Activated T-cell treated with anti-CD3 and anti-CD28 coated beads for 24 hours (primary cell): Measurements from ENCODE around the gene S100A5.

Experiments
- DNase-seq: peaks from one replicate; pipeline ENCODE4 v3.0.0-alpha.2; 2020; ENCODE audit warnings: low read depth

The S100A5 gene

DNA sequence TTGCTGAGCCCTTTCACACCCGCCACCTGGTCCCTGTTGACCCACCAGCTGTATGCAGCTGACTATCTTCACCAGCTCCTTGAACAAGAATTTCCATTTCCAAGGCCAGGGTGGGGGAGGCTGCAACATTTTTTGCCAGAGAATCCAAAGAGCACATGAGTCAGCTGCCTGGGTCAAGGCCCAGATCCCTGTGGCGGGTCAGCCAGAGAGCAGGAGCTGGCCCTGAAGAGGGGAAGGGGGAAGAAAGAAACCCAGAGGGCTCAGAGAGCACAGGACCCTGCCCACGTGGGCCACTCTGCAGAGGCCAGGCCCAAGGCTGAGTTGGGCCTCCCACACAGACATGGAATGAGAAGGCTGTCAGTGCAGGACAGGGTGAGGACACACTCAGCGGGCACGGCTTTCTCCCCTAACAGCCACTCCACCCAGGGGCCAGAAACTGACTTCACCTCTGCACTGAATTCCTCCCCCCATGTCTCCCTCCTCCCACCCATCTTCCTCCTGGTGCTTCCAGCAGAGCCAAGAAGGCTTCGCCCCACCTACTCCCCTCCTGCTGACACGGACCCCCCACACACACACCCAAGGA, 33.8 kb downstream of the S100A5 start:
- no peak for DNase-seq

DNA sequence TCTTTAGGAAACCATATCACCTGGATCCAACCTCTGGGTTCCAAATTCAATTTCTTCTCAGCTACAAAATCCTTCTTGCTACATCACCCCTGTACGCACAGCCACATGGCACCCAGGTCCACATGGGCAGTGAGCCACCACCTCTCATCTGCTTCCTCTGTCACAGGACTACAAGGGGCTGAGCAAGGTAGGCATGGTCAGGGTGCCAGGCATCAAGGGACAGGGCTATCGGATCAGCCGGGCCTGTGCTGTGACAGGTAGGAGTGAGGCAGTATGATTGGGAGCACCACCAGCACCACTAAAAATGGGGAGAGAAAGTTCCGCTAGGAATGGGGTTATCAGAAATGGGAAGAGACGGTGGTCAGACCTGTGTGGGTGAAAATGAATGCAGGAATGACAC, 34.3 kb downstream of the S100A5 start:
- no peak for DNase-seq

DNA sequence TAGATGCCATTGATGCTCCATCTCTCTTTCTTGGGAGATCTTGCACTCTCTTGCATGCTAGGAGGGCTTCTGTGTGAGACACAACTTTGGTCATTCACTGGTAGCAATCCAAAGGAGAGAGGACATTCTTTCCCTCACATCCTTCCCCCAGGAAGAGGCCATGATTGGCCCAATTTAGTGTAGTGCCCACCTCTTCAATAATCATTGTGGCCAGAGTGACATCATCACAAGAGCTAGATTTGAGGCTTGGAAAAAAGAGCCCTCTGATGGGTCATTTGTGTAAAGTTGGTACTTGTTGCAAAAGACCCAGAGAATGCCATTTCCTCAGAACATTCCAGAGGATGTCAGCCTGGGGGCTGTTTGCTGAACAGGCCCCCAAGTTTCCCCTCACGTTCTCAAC, 35.2 kb downstream of the S100A5 start:
- DNase-seq: no peak

DNA sequence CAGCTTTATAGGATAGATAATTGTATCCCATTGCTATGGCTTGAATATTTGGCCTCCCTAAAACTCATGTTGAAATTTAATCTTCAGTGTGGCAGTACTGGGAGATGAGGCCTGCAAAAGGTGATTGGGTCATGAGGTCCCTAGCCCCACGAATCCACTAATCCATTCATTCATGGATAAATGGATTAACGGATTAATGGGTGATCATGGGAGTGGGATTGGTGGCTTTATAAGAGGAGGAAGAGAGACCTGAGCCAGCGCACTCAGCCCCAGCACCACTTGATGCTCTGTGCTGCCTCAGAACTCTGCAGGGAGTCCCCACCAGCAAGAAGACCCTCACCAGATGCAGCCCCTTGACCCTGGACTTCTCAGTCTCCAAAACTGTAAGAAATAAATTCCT, 37.0 kb downstream of the S100A5 start:
- no peak for DNase-seq

DNA sequence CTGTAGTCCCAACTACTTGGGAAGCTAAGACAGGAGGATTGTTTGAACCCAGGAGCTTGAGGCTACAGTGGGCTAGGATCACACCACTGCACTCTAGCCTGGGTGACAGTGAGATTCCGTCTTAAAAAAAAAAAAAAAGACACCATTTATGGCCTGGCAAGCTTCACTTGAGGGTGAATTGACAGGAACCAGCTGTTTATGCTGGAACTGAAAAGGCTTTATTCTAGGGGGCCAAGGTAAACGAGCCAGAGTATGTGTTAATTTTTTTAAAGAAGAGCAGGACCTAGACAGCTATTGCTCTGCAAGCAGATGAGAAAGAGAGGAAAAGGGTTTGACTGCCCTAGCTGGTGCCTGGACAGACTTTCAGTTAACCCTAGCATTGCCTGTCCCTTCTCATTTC, 42.0 kb downstream of the S100A5 start:
- no peak for DNase-seq

DNA sequence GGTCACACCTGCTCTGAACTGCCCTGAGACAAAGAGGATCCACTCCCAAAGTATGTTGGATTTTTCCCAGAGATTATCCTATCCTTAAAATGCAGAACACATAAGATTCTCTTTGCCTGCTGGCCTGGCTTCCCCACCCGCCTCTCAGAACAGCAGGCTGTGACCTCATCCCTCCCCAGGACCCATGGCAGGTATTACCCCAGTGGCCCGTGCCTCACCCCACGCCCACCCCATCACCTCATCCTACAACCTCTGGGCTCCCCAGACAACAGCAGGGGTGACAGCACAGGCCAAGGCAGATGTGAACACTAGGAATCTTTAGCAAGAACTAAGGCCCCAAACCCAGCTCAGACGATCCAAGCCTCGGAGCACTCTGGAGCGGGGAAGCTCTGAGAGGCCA, 45.2 kb downstream of the S100A5 start:
- DNase-seq: no peak

DNA sequence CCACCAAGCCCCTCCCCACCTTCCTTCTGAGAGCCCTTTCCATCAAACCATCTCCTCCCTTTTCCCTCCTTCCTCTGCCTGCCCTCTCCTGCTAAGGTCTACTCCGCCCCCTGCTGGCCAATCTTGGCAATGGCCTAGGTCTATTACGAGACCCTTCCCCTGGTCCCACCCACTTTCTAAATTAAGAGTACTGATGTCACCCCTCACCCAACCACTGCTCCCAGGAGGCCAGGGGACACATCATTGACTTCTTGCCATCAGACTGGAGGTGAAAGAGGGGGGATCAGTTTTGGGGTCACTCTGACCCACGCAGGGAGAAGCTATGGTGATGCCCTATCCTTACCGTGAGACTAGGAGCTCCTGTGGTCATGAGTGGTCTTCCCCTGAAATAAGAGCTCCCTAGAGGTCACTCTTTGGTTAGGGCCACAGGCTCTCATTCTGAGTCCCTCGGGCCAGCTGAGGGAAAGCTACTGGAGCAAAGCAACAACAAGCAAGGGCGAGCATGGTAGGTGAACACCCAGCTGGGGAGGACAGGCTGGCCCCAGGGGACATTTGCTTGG, 45.7 kb downstream of the S100A5 start:
- peak; percentile 59 for DNase-seq

DNA sequence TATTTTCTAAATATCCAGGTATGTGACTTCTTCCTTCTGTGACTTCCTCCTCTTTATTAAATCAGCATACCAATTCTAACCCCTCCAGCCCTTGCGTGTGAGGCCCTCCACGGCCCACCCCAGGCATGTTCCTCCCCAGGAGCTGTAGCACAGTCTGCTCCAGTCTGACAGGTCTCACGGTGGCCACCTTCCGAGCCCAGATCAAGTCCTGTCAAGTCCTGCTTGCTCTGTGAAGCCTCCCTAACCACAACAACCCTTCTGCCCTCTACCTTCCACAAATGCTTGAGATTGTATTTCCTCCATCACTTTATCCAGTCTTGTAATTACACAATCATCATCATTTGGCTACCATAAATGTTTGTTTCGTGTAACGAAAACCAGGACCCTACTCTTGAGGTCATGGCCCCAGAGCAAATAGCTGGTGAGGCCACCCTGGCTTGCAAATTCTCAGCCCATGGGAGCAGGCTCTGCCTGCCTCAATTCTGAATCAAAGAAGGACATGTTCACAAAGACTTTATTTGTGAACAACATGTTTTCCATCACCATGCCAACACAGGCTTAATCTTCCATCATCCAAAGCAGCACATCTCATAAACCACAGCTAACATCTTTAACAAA, 47.3 kb downstream of the S100A5 start:
- DNase-seq: no peak

DNA sequence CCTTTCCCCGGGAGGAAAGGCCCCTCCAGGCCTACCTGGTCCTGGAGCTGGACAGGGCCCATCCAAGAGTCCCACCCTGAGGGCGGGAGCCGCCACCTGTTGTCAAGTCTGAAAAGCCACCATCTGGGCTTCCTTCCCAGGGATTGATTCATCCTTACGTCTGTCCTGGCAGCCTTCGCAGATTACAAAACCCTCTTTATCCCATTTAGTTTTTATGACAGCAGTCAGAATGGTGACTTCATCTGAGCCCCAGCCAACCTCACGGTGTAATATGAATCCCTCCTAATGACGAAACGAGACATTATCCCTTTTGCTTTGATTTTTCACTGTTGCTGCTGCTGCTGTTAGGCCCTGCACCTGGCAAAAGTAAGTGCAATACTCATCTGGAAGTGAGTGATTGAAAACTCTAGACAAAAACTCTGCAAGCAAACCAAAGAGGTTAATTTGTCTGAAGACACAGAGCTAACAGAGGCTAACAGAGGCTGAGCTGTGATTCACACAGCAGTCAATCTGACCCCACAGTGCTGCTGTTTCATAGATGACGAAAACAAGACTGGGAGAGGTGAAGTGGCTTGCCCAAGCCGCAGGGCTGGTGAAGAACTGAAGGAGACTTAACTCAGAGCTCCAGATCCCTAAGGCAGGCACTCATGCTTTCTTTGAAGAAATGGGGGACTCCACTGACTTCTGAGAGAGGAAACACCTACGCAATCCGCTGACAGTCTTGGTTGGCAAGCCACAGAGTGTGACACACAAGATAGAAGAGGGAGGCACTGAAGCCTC, 50.3 kb downstream of the S100A5 start:
- no peak for DNase-seq

DNA sequence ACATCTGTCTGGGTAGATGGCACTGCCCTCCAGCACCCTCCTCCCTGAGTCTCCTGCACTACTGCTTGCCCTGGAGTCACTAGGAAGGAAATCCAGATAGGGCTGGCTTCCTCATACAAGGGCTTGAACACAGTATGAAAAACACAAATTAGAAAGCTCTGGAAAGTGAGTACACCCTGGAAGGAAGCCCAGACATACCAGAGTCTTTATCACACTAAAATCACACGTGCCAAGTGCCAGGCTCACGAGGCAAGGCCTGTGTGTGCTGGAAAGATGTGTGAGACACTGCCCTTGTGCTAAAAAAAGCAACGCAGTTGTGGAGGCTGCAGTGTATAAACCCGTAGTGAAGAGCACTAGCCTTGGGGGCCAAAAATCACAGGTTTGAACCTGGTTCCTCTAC, 52.0 kb downstream of the S100A5 start:
- no peak for DNase-seq

DNA sequence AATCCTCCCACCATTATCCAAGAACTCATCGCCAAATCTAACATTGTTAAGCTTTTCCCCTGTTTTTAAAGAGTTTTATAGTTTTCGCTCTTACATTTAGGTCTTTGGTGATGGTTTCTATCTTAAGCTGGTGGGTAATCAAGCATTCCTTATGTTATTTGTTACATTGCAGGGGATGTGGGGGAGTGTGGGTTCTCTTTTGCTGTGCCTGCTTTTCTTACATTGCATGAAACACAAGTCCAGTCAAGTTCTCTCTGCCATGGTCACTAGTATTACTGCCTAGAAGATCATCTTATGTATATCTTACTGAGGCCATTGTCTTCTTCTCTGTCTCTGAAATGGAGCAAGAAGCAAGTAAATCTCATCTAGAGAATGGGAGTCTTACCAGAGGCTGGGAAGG, 53.0 kb downstream of the S100A5 start:
- no peak for DNase-seq
